ENCODE results near the gene RASL11B. TPM values are rescaled to one million over a fixed set of nuclear protein-coding genes. Genes with fewer than 3 reads are reported as not detected.

The RASL11B gene
- total RNA-seq, 2 donors from 2014 or later: 1.3 to 1.8 TPM

DNA sequence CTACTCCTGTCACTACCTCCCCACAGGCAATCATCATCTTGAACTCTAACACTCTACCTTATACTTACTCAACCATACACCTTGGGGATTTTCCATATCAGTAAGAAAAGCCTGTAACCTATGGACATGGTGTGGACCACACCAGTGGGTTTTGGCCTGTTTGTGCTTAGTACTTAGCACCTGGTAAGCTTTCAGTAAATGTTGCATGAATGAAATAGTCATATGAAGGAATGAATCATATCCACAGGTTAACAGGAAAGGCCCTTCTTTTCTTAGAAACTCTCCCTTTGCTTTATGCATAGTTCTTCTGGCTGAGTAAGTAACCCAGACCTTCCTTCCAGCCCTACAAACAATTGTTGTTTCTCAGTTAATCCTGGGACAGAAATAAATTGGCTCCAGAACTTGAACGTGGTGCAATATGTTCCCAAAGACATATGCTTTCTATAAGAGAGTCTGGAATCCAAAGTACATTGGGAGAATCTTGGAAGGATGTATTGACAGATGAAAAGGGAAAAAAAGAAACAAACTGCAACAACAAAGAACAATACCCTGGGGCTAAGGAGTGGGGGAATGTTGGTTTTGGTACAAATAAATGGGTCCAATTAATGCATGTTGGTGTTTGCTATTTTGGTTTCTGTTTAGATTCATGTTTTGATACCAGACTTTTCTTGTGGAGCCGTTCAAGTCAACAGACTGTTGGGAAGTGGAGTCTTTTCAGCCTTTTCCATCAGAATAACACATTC lies 27.8 kb downstream of the RASL11B start:
- Histone ChIP-seq H3K27ac (no peak overlapping the region), H3K36me3 (replicated peaks in 1 of 2; ENCODE audit: insufficient read depth in 1 of 2, low read depth in 2 of 2) (no peaks in the 10 kb centered on the region), H3K9me3 (no peaks in the 10 kb centered on the region), H3K4me1 (no peaks in the 10 kb centered on the region), H3K4me3 (no peak overlapping the region), H3K27me3 (no peaks in the 10 kb centered on the region)
- TF ChIP-seq, protein P1, sequence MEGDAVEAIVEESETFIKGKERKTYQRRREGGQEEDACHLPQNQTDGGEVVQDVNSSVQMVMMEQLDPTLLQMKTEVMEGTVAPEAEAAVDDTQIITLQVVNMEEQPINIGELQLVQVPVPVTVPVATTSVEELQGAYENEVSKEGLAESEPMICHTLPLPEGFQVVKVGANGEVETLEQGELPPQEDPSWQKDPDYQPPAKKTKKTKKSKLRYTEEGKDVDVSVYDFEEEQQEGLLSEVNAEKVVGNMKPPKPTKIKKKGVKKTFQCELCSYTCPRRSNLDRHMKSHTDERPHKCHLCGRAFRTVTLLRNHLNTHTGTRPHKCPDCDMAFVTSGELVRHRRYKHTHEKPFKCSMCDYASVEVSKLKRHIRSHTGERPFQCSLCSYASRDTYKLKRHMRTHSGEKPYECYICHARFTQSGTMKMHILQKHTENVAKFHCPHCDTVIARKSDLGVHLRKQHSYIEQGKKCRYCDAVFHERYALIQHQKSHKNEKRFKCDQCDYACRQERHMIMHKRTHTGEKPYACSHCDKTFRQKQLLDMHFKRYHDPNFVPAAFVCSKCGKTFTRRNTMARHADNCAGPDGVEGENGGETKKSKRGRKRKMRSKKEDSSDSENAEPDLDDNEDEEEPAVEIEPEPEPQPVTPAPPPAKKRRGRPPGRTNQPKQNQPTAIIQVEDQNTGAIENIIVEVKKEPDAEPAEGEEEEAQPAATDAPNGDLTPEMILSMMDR (IDR thresholded peaks at IDR 0.05): no peak
- no peak for TF ChIP-seq POLR2A (IDR thresholded peaks at IDR 0.05)
- intact Hi-C loops (cut with DNase I): no loop called here
- no peak for DNase-seq
- 71 to 83% methylated on average over 2 of the region's 2 CpGs for WGBS, 2 donors
- ATAC-seq: no peak

DNA sequence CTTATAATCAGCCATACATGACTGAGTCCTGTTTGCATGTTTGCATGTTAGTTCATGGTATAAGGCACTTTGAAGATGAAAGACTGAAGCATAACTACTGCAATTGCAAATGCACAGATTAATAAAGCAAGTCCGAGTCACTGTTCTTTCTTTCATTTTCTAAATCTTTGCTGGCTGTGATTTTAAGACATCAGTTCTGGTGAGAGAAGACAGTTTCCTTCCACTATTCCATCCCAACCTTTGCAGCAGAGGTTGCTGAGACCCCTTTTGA lies 28.3 kb downstream of the RASL11B start:
- DNase-seq (no peak), ATAC-seq (no peak)
- no peaks in the 10 kb centered on the region for H3K4me1 ChIP-seq
- TF ChIP-seq, protein P1 (IDR thresholded peaks at IDR 0.05): no peak
- TF ChIP-seq POLR2A (IDR thresholded peaks at IDR 0.05): no peak
- H3K27ac ChIP-seq: no peak overlapping the region
- WGBS, 2 donors: 92 to 100% methylated on average over 1 of the region's 1 CpG
- no peak overlapping the region for H3K4me3 ChIP-seq
- intact Hi-C loops (cut with DNase I): no loop called here
- no peaks in the 10 kb centered on the region for H3K27me3 ChIP-seq
- H3K9me3 ChIP-seq: no peaks in the 10 kb centered on the region
- H3K36me3 ChIP-seq (replicated peaks in 1 of 2; ENCODE audit: insufficient read depth in 1 of 2, low read depth in 2 of 2): no peaks in the 10 kb centered on the region

DNA sequence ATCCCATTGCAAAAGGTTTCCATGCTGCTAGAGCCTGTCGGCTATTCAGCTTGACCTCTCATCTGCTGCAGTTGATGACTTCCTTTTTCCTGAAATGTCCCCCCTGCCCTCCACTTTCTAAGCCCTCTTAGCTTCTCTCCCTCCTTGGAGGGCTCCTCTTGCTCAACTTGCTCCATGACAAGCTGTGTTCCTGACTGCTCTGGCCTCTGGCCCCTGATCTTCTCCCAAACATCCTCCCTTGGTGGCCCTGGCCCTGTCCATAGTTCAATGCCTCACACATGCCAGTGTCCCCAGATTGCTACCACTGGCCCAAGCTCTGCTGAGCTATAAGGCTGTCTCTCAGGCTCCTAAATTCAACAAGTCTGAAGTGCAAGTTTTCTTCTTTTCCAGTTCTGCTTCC lies 29.6 kb downstream of the RASL11B start:
- TF ChIP-seq, protein P1 (IDR thresholded peaks at IDR 0.05): no peak
- no peak for TF ChIP-seq POLR2A (IDR thresholded peaks at IDR 0.05)
- intact Hi-C loops (cut with DNase I): no loop called here
- Histone ChIP-seq H3K27me3 (no peaks in the 10 kb centered on the region), H3K27ac (no peak overlapping the region), H3K9me3 (no peaks in the 10 kb centered on the region), H3K4me3 (no peak overlapping the region), H3K36me3 (replicated peaks in 1 of 2; ENCODE audit: insufficient read depth in 1 of 2, low read depth in 2 of 2) (no peaks in the 10 kb centered on the region), H3K4me1 (no peaks in the 10 kb centered on the region)
- no peak for ATAC-seq
- 74 to 79% methylated on average over 1 of the region's 1 CpG for whole genome bisulfite sequencing, 2 donors
- no peak for DNase-seq

DNA sequence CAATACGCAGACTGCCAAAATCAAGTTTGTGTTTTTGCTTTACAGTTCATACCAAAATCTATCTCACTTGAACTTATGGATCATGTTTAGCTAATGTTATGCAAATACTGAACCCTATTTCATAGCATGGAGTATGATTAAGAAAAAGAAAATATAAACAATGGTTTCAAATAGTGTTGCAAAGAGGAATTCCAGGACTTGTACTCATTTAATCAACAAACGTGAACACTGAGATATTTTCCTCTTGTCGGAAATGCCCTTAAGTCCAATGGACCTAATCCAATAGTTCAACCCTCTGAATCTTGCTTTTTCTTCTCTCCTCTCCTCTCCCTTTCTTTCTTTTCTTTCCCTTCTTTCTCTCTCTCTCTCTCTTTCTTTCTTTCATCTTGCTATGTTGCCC lies 30.8 kb downstream of the RASL11B start:
- no peak overlapping the region for H3K27ac ChIP-seq

More for the DNA sequence above, 30.8 kb downstream of the RASL11B start:
- 94 to 96% methylated on average over 3 of the region's 3 CpGs for WGBS, 2 donors
- DNase-seq (no peak), ATAC-seq (no peak)
- H3K27me3 ChIP-seq: no peaks in the 10 kb centered on the region
- H3K9me3 ChIP-seq: no peaks in the 10 kb centered on the region
- intact Hi-C loops (cut with DNase I): no loop called here
- H3K4me3 ChIP-seq: no peak overlapping the region
- TF ChIP-seq POLR2A (IDR thresholded peaks at IDR 0.05): no peak
- TF ChIP-seq, protein P1 (IDR thresholded peaks at IDR 0.05): no peak
- no peaks in the 10 kb centered on the region for H3K36me3 ChIP-seq (replicated peaks in 1 of 2; ENCODE audit: insufficient read depth in 1 of 2, low read depth in 2 of 2)
- no peaks in the 10 kb centered on the region for H3K4me1 ChIP-seq
